ENCODE data around the gene GRIP1. TPM values are rescaled to one million over a fixed set of nuclear protein-coding genes. Genes with fewer than 3 reads are reported as not detected.

Gene GRIP1
- polyA plus RNA-seq, 1 experiment: 0.63 TPM

DNA sequence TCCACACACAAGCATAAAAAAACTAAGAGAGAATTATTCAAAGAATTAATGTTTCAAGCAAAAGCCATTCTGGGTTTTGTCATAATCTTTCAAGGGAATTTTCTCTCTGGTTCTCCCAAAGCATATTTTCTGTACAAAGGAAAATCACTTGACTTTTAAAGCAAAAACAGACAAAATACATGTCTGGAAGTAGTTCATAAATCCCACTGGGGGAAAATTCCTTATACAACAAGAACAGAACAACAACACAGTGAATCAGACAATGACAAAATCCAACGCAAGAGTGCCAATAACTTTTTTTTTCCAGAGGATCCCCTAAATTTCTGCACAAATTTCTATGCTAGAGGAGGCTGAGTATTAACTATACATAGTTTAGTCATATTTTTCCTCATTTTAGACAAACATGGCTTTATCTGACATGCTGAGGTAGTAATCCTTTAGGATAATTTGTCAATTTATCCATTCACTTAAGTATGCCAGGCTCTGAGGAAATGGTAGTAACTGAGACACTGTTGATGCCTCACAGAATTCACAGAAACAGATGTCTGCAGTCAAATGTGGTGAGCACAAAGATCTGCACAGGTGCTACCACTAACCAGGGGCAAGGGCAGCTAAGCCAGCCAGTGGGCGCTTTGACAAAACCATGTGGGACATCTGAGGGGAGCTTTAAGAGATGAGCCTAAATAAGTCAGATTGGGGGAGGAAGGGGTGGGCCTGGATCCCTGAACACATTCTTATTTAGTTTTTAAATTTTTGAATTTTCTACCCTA, 38.0 kb downstream of the GRIP1 start:
- TF ChIP-seq, protein P1, sequence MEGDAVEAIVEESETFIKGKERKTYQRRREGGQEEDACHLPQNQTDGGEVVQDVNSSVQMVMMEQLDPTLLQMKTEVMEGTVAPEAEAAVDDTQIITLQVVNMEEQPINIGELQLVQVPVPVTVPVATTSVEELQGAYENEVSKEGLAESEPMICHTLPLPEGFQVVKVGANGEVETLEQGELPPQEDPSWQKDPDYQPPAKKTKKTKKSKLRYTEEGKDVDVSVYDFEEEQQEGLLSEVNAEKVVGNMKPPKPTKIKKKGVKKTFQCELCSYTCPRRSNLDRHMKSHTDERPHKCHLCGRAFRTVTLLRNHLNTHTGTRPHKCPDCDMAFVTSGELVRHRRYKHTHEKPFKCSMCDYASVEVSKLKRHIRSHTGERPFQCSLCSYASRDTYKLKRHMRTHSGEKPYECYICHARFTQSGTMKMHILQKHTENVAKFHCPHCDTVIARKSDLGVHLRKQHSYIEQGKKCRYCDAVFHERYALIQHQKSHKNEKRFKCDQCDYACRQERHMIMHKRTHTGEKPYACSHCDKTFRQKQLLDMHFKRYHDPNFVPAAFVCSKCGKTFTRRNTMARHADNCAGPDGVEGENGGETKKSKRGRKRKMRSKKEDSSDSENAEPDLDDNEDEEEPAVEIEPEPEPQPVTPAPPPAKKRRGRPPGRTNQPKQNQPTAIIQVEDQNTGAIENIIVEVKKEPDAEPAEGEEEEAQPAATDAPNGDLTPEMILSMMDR (IDR thresholded peaks at IDR 0.05; ENCODE audit: insufficient read depth, low read depth, low read length): no peak
- Histone ChIP-seq H3K4me3 (ENCODE audit: low read depth, low read length) (no peak overlapping the region), H3K27me3 (ENCODE audit: control insufficient read depth, insufficient read depth, low read length) (peaks cover 2% of the 10 kb centered on the region), H3K36me3 (ENCODE audit: control insufficient read depth, insufficient read depth, low read length) (no peaks in the 10 kb centered on the region)
- POLR2A ChIA-PET: no interaction called here
- CTCF ChIA-PET: no interaction called here
- no peak for DNase-seq (ENCODE audit: low read depth)

DNA sequence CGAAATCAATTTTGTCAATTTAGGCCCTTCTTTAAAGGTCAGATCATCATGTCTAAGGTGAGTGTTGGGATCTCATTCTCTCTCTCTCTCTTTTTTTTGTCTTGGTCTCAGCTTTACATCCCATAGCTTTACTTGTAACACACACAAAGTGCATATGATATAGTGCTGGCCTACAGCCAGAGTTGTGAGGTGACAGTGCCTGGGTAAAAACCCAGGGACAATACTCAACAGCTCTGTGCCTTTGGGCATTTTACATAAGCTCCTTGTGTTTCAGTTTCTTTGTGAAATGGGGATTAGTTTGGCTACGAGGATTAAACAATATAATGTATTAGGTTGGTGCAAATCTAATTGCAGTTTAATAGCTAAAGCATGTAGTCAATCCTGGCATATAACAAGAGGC, 40.2 kb downstream of the GRIP1 start:
- CTCF ChIA-PET: no interaction called here
- peaks cover 2% of the 10 kb centered on the region for H3K27me3 ChIP-seq (ENCODE audit: control insufficient read depth, insufficient read depth, low read length)
- no peak for DNase-seq (ENCODE audit: low read depth)
- H3K36me3 ChIP-seq (ENCODE audit: control insufficient read depth, insufficient read depth, low read length): no peaks in the 10 kb centered on the region
- TF ChIP-seq, protein P1 (IDR thresholded peaks at IDR 0.05; ENCODE audit: insufficient read depth, low read depth, low read length): no peak
- H3K4me3 ChIP-seq (ENCODE audit: low read depth, low read length): no peak overlapping the region
- POLR2A ChIA-PET: interaction anchor here (0.6 kb wide), 1 partner anchor 165 kb away, joined by 3 read pairs; no protein-coding TSS in a partner anchor

DNA sequence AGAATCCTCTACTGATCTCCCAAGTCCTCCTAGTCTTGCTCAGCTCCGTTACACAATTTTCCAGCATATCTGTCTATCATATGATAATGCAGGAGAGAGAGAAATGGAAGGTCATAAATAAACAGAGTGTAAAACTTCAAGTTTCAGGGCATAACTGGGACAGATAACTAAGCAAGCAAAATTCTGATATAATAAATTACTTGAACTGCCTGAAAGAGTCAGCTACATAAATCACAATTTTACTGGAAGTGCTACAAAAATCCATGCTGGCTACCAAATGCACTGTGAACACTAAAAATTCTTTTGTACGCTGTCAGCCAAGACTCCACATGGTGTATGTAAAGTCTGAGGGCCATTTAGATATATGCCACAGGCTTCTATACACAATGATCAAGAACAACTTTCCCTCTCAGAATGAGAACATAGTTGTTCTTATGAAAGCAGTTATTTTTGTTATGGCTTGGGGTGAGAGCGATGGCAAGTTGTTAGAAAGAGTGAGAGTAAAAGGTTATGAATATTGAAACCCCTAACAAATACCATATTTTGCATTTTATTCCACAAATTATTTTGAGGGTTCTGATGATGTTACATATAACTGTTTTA, 41.1 kb downstream of the GRIP1 start:
- H3K27me3 ChIP-seq (ENCODE audit: control insufficient read depth, insufficient read depth, low read length): peaks cover 2% of the 10 kb centered on the region
- no peak overlapping the region for H3K4me3 ChIP-seq (ENCODE audit: low read depth, low read length)
- DNase-seq (ENCODE audit: low read depth): no peak
- ChIA-PET POLR2A (no interaction called here), CTCF (interaction anchor here (0.9 kb wide), 1 partner anchor 27 kb away, joined by 4 read pairs; no protein-coding TSS in a partner anchor)
- H3K36me3 ChIP-seq (ENCODE audit: control insufficient read depth, insufficient read depth, low read length): no peaks in the 10 kb centered on the region
- TF ChIP-seq, protein P1 (IDR thresholded peaks at IDR 0.05; ENCODE audit: insufficient read depth, low read depth, low read length): no peak

DNA sequence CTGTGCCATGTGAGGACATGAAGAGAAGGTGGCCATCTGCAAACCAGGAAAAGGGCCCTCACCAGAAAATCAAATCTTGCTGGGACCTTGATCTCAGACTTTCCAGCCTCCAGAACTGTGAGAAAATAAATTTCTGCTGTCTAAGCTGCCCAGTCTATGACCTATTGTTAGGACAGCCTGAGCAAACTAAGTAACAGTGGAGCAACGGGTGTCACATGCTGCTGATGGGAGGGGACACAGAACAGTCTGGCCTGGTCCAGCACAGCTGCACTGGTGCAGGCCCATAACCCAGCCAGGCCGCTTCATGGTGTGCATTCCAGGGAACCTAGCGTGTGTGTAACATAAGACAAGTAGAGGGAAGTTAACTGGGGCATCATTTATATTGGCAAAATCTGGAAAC, 42.1 kb downstream of the GRIP1 start:
- POLR2A ChIA-PET: no interaction called here

DNA sequence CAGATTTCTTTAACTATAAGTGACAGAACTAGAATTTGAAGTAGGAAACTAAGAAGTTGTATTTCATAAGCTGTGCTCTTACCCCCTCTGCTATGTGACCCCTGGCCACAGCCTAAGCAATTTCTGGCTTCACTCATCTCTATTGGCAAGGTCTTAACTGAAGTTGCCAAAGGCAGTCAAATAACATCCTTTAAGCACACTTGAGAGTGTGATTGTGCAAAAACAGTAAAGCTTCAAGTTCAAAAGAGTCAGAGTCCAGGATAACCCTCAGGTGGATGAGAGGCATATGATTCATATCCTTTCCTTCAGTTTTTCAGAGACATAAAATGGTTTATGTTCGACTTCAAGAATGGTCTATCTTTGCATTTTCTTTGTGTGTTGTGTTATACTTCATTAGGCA, 45.2 kb downstream of the GRIP1 start:
- CTCF ChIA-PET: no interaction called here
- no peaks in the 10 kb centered on the region for H3K27me3 ChIP-seq (ENCODE audit: control insufficient read depth, insufficient read depth, low read length)
- POLR2A ChIA-PET: no interaction called here
- no peaks in the 10 kb centered on the region for H3K36me3 ChIP-seq (ENCODE audit: control insufficient read depth, insufficient read depth, low read length)
- TF ChIP-seq, protein P1 (IDR thresholded peaks at IDR 0.05; ENCODE audit: insufficient read depth, low read depth, low read length): no peak
- no peak overlapping the region for H3K4me3 ChIP-seq (ENCODE audit: low read depth, low read length)
- no peak for DNase-seq (ENCODE audit: low read depth)

More for the DNA sequence above, 42.1 kb downstream of the GRIP1 start:
- TF ChIP-seq, protein P1 (IDR thresholded peaks at IDR 0.05; ENCODE audit: insufficient read depth, low read depth, low read length): no peak
- H3K4me3 ChIP-seq (ENCODE audit: low read depth, low read length): no peak overlapping the region
- DNase-seq (ENCODE audit: low read depth): no peak
- H3K36me3 ChIP-seq (ENCODE audit: control insufficient read depth, insufficient read depth, low read length): no peaks in the 10 kb centered on the region
- peaks cover 2% of the 10 kb centered on the region; the same call in 1 of the 2 replicates for H3K27me3 ChIP-seq (ENCODE audit: control insufficient read depth, insufficient read depth, low read length)
- CTCF ChIA-PET: interaction anchor here (0.9 kb wide), 1 partner anchor 26 kb away, joined by 4 read pairs; no protein-coding TSS in a partner anchor
